ENCODE data around the gene PPP1R12C.

DNA sequence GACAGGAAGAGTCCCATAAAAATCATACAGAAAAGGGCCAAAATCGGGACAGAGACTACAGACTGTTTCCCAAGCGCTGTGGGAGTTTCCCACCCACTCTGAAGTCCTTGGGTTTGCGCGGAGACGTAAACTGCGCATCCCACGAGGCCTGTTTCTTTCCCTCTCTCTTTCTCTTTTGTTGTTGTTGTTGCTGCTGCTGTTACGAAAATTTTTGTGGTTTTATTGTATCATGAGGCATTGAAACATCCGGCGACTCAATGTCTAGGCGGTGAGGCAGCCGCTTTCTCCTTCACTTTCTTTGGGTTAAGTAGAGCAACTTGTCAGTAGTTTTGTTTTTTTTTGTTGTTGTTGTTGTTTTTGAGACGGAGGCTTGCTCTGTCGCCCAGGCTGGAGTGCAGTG lies 1.6 kb upstream of the PPP1R12C start:
- TF ChIP-seq, protein P1, sequence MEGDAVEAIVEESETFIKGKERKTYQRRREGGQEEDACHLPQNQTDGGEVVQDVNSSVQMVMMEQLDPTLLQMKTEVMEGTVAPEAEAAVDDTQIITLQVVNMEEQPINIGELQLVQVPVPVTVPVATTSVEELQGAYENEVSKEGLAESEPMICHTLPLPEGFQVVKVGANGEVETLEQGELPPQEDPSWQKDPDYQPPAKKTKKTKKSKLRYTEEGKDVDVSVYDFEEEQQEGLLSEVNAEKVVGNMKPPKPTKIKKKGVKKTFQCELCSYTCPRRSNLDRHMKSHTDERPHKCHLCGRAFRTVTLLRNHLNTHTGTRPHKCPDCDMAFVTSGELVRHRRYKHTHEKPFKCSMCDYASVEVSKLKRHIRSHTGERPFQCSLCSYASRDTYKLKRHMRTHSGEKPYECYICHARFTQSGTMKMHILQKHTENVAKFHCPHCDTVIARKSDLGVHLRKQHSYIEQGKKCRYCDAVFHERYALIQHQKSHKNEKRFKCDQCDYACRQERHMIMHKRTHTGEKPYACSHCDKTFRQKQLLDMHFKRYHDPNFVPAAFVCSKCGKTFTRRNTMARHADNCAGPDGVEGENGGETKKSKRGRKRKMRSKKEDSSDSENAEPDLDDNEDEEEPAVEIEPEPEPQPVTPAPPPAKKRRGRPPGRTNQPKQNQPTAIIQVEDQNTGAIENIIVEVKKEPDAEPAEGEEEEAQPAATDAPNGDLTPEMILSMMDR (IDR thresholded peaks at IDR 0.05) = no peak
- TF ChIP-seq POLR2A (IDR thresholded peaks at IDR 0.05) = no peak

Data from body of pancreas (tissue), 4 donors.